GM23248 (cell line): ENCODE data around the gene IGFALS. TPM values are rescaled to one million over a fixed set of nuclear protein-coding genes. Genes with fewer than 3 reads are reported as not detected.

Experiments used
- DNase-seq: peaks from one replicate; pipeline ENCODE4 v3.0.0-alpha.2; 2015
- H2AFZ ChIP-seq: fragments of 200-600 bp; sonication (generic); 2 replicates; pipeline ENCODE4 v1.6.1; 2016; ENCODE audit warnings: antibody characterized with exemption
- H3F3A ChIP-seq: fragments of 200-600 bp; sonication (generic); 2 replicates; pipeline ENCODE4 v1.6.1; 2016; ENCODE audit warnings: mild to moderate bottlenecking, antibody characterized with exemption, mixed run types; ENCODE audit not compliant: insufficient read depth
- H3K27ac ChIP-seq: fragments of 200-600 bp; sonication (generic); 2 replicates; pipeline ENCODE4 v1.5.1; 2016; ENCODE audit warnings: mild to moderate bottlenecking
- H3K27me3 ChIP-seq: fragments of 200-600 bp; sonication (generic); replicated peaks from 2 replicates; pipeline ENCODE4 v1.6.1; 2016; ENCODE audit warnings: mild to moderate bottlenecking; ENCODE audit not compliant: insufficient read depth
- H3K36me3 ChIP-seq: fragments of 200-600 bp; sonication (generic); 2 replicates; pipeline ENCODE4 v1.6.1; 2016; ENCODE audit warnings: low read depth, mild to moderate bottlenecking
- H3K4me1 ChIP-seq: fragments of 200-600 bp; sonication (generic); 2 replicates; pipeline ENCODE4 v1.6.1; 2016; ENCODE audit warnings: mild to moderate bottlenecking; ENCODE audit not compliant: insufficient read depth
- H3K4me2 ChIP-seq: fragments of 200-600 bp; sonication (generic); one replicate; pipeline ENCODE4 v1.6.1; 2016; ENCODE audit warnings: mild to moderate bottlenecking; ENCODE audit not compliant: unreplicated experiment
- H3K4me3 ChIP-seq: fragments of 200-600 bp; sonication (generic); 2 replicates; pipeline ENCODE4 v1.5.1; 2016; ENCODE audit warnings: mild to moderate bottlenecking
- H3K79me2 ChIP-seq: fragments of 200-600 bp; sonication (generic); 2 replicates; pipeline ENCODE4 v1.6.1; 2016; ENCODE audit warnings: mild to moderate bottlenecking; ENCODE audit not compliant: insufficient read depth
- H3K9ac ChIP-seq: fragments of 200-600 bp; sonication (generic); 2 replicates; pipeline ENCODE4 v1.6.1; 2016; ENCODE audit warnings: mild to moderate bottlenecking
- H3K9me2 ChIP-seq: fragments of 200-600 bp; sonication (generic); 2 replicates; pipeline ENCODE4 v1.6.1; 2016; ENCODE audit warnings: mixed run types, mild to moderate bottlenecking, moderate library complexity; ENCODE audit not compliant: insufficient read depth
- H3K9me3 ChIP-seq: fragments of 200-600 bp; sonication (generic); one replicate; pipeline ENCODE4 v1.6.1; 2017; ENCODE audit warnings: low read depth
- H4K20me1 ChIP-seq: fragments of 200-600 bp; sonication (generic); 2 replicates; pipeline ENCODE4 v1.6.0; 2016; ENCODE audit not compliant: insufficient read depth
- EZH2 ChIP-seq: fragments of 200-600 bp; sonication (generic); IDR thresholded peaks from 2 replicates; pipeline ENCODE4 v1.6.1; 2018; ENCODE audit warnings: antibody characterized with exemption, mild to moderate bottlenecking; ENCODE audit not compliant: insufficient read depth, poor library complexity, severe bottlenecking
- EZH2phosphoT487 ChIP-seq: fragments of 200-600 bp; sonication (generic); IDR thresholded peaks from 2 replicates; pipeline ENCODE4 v1.6.1; 2018; ENCODE audit warnings: antibody characterized with exemption, moderate library complexity, mild to moderate bottlenecking, low read depth; ENCODE audit not compliant: insufficient read depth
- WGBS, 2 experiments: methylation state at CpG; one replicate each; pipeline ENCODE4 v1.1.6; 2015 to 2017; ENCODE audit warnings: low lambda C conversion rate in 2 of 2, low coverage in 1 of 2; ENCODE audit errors: missing lambda C conversion rate in 2 of 2; 5-methylcytosine and 5-hydroxymethylcytosine counted together
- in situ Hi-C: fragments of 300-500 bp; cut with MboI; formaldehyde crosslinking; loops from 2 replicates; pipeline ENCODE4 v1.15.0; 2020
- polyA plus RNA-seq: library from polyadenylated mRNA; unstranded; fragments of >200 nt; fragmentation: Nextera tagmentation; extraction: Ambion mirVana; gene quantifications from 2 replicates; pipeline ENCODE4 v1.2.1, GENCODE V29; 2016
- total RNA-seq: library from RNA; depleted of rRNA; stranded (reverse); fragments of >200 nt; shearing (Covaris generic); gene quantifications from 2 replicates; pipeline ENCODE4 v1.2.3, GENCODE V29; 2014

IGFALS gene
- total and polyA plus RNA-seq, 2 experiments from 2014 or later, result not detected

GRCh38 chr16:1776672-1776955 lies 16.9 kb downstream of the IGFALS start:
- H3K4me3 ChIP-seq, result no peak overlapping the region
- in situ Hi-C loops, result no loop called here
- no peak overlapping the region for H3K27ac ChIP-seq
- no peaks in the 10 kb centered on the region for H4K20me1 ChIP-seq
- no peaks in the 10 kb centered on the region for H3K36me3 ChIP-seq
- DNase-seq, result no peak
- 75 to 78% methylated on average over 13 of the region's 13 CpGs for WGBS, 2 experiments
- peaks cover 10% of the 10 kb centered on the region; the same call in 1 of the 2 replicates for H3F3A ChIP-seq
- H3K9me2 ChIP-seq, result no peaks in the 10 kb centered on the region
- no peak overlapping the region for H3K4me2 ChIP-seq
- no peak overlapping the region for H3K9ac ChIP-seq
- H2AFZ ChIP-seq, result no peak overlapping the region
- 0 out of 2 replicates have a peak, but pooled peaks cover 5% of the 10 kb centered on the region for H3K4me1 ChIP-seq
- H3K79me2 ChIP-seq, result peaks cover 50% of the 10 kb centered on the region
- H3K9me3 ChIP-seq, result no peaks in the 10 kb centered on the region
- H3K27me3 ChIP-seq, result no peaks in the 10 kb centered on the region
- TF ChIP-seq EZH2phosphoT487 (no peak), EZH2 (no peak)

DNA sequence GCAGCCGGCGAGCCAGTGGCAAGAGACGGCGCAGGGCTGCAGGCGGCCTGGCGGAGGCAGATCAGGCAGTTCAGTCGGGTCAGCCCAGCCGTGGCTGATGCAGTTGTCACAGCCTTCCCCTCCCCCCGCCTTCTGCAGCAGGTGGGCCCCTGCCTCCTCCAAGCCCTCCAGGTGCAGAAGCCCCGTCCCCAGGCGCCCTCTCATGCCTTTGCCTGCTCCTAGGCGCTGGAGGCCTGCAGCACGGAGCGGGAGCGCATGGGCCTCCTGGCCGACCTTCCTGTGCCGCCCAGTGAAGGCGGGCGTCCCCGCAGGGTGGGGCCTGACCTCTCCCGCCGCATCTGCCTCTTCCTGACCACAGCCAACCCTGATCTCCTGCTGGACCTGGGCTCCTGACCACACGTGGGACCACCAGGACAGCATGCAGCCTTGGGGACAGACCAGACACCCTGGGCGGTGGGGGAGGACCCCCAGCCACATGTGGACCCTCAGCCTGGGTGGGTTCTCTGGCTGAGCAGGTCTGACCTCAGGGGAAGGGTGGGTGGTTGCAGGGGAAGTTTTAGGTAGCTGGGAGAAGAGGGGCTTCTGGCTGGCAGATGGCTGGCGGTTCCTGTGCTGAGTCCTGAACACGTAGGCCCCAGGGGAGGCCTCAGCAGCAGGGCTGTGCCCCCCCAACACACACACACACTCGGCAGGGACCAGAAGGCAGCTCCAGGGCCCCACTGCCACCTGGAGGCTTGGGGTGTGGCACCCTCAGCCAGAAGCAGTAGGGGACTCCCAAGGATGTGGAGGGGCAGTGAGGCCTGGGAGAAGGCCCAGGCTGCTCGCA lies 17.4 kb downstream of the IGFALS start:
- no peak for DNase-seq
- WGBS, 2 experiments, result 84 to 93% methylated on average over 17 to 27 of the region's 28 CpGs
- Histone ChIP-seq H3K9me2 (no peaks in the 10 kb centered on the region), H2AFZ (no peak overlapping the region), H3K36me3 (no peaks in the 10 kb centered on the region), H3F3A (peaks cover 10% of the 10 kb centered on the region; the same call in 1 of the 2 replicates), H3K27ac (no peak overlapping the region), H3K4me1 (0 out of 2 replicates have a peak, but pooled peaks cover 5% of the 10 kb centered on the region), H3K9me3 (no peaks in the 10 kb centered on the region), H3K9ac (no peak overlapping the region), H3K4me3 (no peak overlapping the region), H3K4me2 (no peak overlapping the region), H3K27me3 (no peaks in the 10 kb centered on the region), H4K20me1 (no peaks in the 10 kb centered on the region), H3K79me2 (peaks cover 46% of the 10 kb centered on the region)
- in situ Hi-C loops, result no loop called here
- TF ChIP-seq EZH2 (no peak), EZH2phosphoT487 (no peak)

DNA sequence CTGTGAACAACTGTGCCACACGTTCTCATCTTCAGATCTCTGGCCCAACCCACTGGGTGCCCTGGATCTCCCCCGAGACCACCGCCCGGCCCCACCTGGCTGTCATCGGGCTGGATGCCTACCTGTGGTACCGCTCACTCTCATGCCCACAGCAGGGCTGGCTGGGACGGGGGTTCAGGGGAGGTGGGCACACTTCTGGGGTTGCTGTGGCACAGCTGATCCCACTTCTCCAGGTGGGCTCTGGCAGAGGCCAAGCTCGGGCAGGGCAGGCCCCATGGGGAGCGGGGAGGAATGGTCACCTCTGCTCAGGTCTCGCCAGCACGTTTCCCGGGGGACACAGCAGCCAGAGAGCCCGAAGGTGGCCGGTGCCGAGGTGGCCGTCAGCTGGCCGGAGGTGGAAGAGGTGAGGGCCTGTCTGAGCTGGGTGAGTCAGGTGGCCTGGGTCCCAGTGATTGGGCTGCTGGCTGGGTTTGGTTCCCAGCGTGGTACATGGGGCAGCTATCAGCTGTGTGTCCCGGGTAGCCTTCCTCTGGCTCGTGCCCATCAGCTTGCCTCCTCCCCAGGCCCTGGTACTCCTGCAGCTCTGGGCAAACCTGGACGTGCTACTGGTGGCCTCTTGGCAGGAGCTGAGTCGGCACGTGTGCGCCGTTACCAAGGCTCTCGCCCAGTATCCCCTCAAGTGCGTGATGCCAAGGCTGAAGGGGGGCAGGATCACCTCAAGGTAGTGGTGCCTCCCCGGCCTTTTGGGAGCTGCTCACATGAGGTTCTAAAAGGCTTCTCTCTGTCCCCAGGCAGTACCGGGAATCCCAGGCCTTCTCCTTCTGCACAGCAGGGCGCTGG lies 18.3 kb downstream of the IGFALS start:
- H3K4me3 ChIP-seq, result no peak overlapping the region
- H3K4me1 ChIP-seq, result peaks cover 6% of the 10 kb centered on the region; the same call in 1 of the 2 replicates
- H3K9me3 ChIP-seq, result no peaks in the 10 kb centered on the region
- H3K9me2 ChIP-seq, result no peaks in the 10 kb centered on the region
- H3K79me2 ChIP-seq, result peaks cover 38% of the 10 kb centered on the region
- H3K27me3 ChIP-seq, result no peaks in the 10 kb centered on the region
- in situ Hi-C loops, result no loop called here
- H4K20me1 ChIP-seq, result no peaks in the 10 kb centered on the region
- H2AFZ ChIP-seq, result no peak overlapping the region
- no peak for TF ChIP-seq EZH2
- TF ChIP-seq EZH2phosphoT487, result no peak
- no peak for DNase-seq
- H3K4me2 ChIP-seq, result no peak overlapping the region
- H3K36me3 ChIP-seq, result no peaks in the 10 kb centered on the region
- WGBS, 2 experiments, result 88 to 91% methylated on average over 28 to 30 of the region's 30 CpGs
- no peak overlapping the region for H3K27ac ChIP-seq
- peak overlapping the region; percentile 86; the same call in 1 of the 2 replicates for H3K9ac ChIP-seq
- H3F3A ChIP-seq, result peaks cover 6% of the 10 kb centered on the region; the same call in 1 of the 2 replicates

DNA sequence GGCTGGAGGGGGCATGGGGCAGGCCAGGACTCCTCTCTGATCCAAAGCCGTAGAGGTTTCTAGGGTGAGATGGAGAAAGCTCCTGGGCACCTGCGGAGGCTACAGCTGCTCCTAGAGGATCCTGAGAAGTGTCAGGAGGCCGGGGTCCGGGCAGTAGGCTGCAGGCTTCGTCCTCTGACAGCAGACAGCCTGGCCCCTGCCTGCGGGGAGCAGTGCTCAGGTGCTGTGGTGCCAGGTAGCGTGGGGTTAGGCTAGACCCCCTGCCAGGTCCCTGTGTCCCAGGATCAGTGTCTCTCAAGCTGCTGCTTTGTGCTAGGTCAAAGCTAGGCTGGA lies 19.1 kb downstream of the IGFALS start:
- 77 to 81% methylated on average over 7 of the region's 7 CpGs for WGBS, 2 experiments
- Histone ChIP-seq H3K4me1 (peaks cover 9% of the 10 kb centered on the region; the same call in 1 of the 2 replicates), H2AFZ (no peak overlapping the region), H3K4me3 (peak overlapping the region; percentile 86), H3K27ac (no peak overlapping the region), H3K79me2 (peaks cover 38% of the 10 kb centered on the region), H3K27me3 (no peaks in the 10 kb centered on the region), H3K9me2 (no peaks in the 10 kb centered on the region), H3K9ac (peak overlapping the region; percentile 86), H3K36me3 (no peaks in the 10 kb centered on the region), H3K4me2 (peak overlapping the region; percentile 93), H4K20me1 (no peaks in the 10 kb centered on the region), H3F3A (peaks cover 11% of the 10 kb centered on the region; the same call in 1 of the 2 replicates), H3K9me3 (no peaks in the 10 kb centered on the region)
- in situ Hi-C loops, result no loop called here
- DNase-seq, result no peak
- TF ChIP-seq EZH2 (no peak), EZH2phosphoT487 (no peak)
